ENCODE measurements around the gene CNTF. TPM values are rescaled to one million over a fixed set of nuclear protein-coding genes. Genes with fewer than 3 reads are reported as not detected.

Gene CNTF
- total and polyA plus RNA-seq, 10 of the 15 experiments (the other 5 are each of a cell fraction or from before 2014, with no cell fraction given) = 0.16 to 2.3 (median 0.73) TPM

DNA sequence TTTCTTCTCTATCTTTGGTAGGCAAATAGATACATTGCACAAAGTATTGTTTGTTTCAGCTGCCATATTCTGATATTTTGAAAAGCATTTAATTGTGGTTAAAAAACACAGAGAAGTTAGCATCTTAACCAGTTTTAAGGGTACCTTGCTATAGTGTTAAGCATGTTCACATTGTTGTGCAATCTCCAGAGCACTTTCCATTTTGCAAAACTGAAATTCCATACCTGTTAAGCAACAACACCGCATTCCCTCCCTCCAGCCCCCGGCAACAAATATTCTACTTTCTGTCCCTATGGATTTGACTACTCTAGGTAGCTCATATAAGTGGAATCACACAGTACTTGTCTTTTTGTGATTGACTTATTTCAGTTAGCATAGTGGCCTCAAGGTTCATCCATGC lies 33.9 kb downstream of the CNTF start:
- in situ Hi-C loops (cut with MboI) = loop anchor here (10.0 kb wide), 1 partner anchor 498 kb away; no protein-coding TSS in a partner anchor
- no TSS peak for BruUV-seq (replicated peaks)

More for the DNA sequence above, 33.9 kb downstream of the CNTF start:
- Histone ChIP-seq H3K9me3 (replicated peaks; ENCODE audit: control insufficient read depth, insufficient read depth, low read length) (no peaks in the 10 kb centered on the region), H3K27me3 (replicated peaks in 1 of 2; ENCODE audit: control insufficient read depth in 2 of 2, insufficient read depth in 2 of 2, low read length in 1 of 2) (no peaks in the 10 kb centered on the region), H2AFZ (ENCODE audit: control insufficient read depth, low read depth, low read length) (no peak overlapping the region), H4K20me1 (ENCODE audit: control insufficient read depth, insufficient read depth) (no peaks in the 10 kb centered on the region), H3K27ac (ENCODE audit: control insufficient read depth, insufficient read depth) (no peak overlapping the region), H3K79me2 (ENCODE audit: control insufficient read depth, insufficient read depth, low read length) (no peaks in the 10 kb centered on the region), H3K36me3 (ENCODE audit: control insufficient read depth in 2 of 2, insufficient read depth in 2 of 2, low read length in 1 of 2) (no peaks in the 10 kb centered on the region), H3K4me2 (ENCODE audit: control insufficient read depth, insufficient read depth) (no peak overlapping the region), H3K9ac (ENCODE audit: control insufficient read depth, insufficient read depth, low read length) (no peak overlapping the region), H3K4me3 (no peak overlapping the region), H3K4me1 (ENCODE audit: control insufficient read depth, insufficient read depth, low read length) (peaks cover 4% of the 10 kb centered on the region; the same call in 1 of the 2 replicates)
- no peak for ATAC-seq
- no peak for TF ChIP-seq NFYA (IDR thresholded peaks at IDR 0.05; ENCODE audit: borderline replicate concordance, low read depth, low read length)
- no peak for TF ChIP-seq ZBED1 (IDR thresholded peaks at IDR 0.05; ENCODE audit: borderline replicate concordance)
- TF ChIP-seq MEF2A (IDR thresholded peaks at IDR 0.05; ENCODE audit: insufficient read depth, low read depth, low read length) = no peak
- TF ChIP-seq SPI1 (IDR thresholded peaks at IDR 0.05; ENCODE audit: borderline replicate concordance, insufficient read depth, low read depth, low read length) = no peak
- TF ChIP-seq SRF (IDR thresholded peaks at IDR 0.05; ENCODE audit: low read depth in 2 of 2, low read length in 2 of 2) = no peak
- no peak for TF ChIP-seq STAT3 (IDR thresholded peaks at IDR 0.05; ENCODE audit: low read depth, low read length)
- no peak for TF ChIP-seq CHD1 (IDR thresholded peaks at IDR 0.05; ENCODE audit: low read depth, low read length)
- no peak for TF ChIP-seq JUND (IDR thresholded peaks at IDR 0.05; ENCODE audit: low read depth, low read length)
- TF ChIP-seq MYC (IDR thresholded peaks at IDR 0.05; ENCODE audit: insufficient read depth, insufficient read length, insufficient replicate concordance, low read length, severe bottlenecking) = no peak
- TF ChIP-seq, protein P1, sequence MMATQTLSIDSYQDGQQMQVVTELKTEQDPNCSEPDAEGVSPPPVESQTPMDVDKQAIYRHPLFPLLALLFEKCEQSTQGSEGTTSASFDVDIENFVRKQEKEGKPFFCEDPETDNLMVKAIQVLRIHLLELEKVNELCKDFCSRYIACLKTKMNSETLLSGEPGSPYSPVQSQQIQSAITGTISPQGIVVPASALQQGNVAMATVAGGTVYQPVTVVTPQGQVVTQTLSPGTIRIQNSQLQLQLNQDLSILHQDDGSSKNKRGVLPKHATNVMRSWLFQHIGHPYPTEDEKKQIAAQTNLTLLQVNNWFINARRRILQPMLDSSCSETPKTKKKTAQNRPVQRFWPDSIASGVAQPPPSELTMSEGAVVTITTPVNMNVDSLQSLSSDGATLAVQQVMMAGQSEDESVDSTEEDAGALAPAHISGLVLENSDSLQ (IDR thresholded peaks at IDR 0.05) = no peak
- TF ChIP-seq POLR2A (IDR thresholded peaks at IDR 0.05; ENCODE audit: low read depth, low read length) = no peak
- TF ChIP-seq RELA (IDR thresholded peaks at IDR 0.05; ENCODE audit: borderline replicate concordance, partially characterized antibody) = no peak
- no peak for TF ChIP-seq TARDBP (IDR thresholded peaks at IDR 0.05; ENCODE audit: borderline replicate concordance)
- TF ChIP-seq, protein P2, sequence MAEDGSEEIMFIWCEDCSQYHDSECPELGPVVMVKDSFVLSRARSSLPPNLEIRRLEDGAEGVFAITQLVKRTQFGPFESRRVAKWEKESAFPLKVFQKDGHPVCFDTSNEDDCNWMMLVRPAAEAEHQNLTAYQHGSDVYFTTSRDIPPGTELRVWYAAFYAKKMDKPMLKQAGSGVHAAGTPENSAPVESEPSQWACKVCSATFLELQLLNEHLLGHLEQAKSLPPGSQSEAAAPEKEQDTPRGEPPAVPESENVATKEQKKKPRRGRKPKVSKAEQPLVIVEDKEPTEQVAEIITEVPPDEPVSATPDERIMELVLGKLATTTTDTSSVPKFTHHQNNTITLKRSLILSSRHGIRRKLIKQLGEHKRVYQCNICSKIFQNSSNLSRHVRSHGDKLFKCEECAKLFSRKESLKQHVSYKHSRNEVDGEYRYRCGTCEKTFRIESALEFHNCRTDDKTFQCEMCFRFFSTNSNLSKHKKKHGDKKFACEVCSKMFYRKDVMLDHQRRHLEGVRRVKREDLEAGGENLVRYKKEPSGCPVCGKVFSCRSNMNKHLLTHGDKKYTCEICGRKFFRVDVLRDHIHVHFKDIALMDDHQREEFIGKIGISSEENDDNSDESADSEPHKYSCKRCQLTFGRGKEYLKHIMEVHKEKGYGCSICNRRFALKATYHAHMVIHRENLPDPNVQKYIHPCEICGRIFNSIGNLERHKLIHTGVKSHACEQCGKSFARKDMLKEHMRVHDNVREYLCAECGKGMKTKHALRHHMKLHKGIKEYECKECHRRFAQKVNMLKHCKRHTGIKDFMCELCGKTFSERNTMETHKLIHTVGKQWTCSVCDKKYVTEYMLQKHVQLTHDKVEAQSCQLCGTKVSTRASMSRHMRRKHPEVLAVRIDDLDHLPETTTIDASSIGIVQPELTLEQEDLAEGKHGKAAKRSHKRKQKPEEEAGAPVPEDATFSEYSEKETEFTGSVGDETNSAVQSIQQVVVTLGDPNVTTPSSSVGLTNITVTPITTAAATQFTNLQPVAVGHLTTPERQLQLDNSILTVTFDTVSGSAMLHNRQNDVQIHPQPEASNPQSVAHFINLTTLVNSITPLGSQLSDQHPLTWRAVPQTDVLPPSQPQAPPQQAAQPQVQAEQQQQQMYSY (CRISPR knock-in tag; IDR thresholded peaks at IDR 0.05) = no peak
- WGBS (ENCODE audit: insufficient coverage, insufficient replicate concordance, low lambda C conversion rate, missing lambda C conversion rate) = 96% methylated on average over 2 of the region's 2 CpGs
- intact Hi-C loops (cut with micrococcal nuclease; ENCODE audit: unreplicated experiment) = no loop called here
- ChIA-PET SMC1A (ENCODE audit: uncharacterized antibody, unreplicated experiment) (interaction anchor here (1.2 to 2.3 kb wide), 2 partner anchors 10 to 87 kb away, joined by 3 to 8 read pairs; no protein-coding TSS in a partner anchor), CTCF (interaction anchor here (1.0 to 5.7 kb wide), 6 partner anchors 15 to 505 kb away, joined by 3 to 49 read pairs (median 11); partner anchors contain the start of gene LPXN), RAD21 (ENCODE audit: unreplicated experiment) (interaction anchor here (1.5 kb wide), 1 partner anchor 18 kb away, joined by 4 read pairs; no protein-coding TSS in a partner anchor), POLR2A (interaction anchor here (1.4 kb wide), 1 partner anchor 27 kb away, joined by 3 read pairs; no protein-coding TSS in a partner anchor)
- no peak for FAIRE-seq
- no peak for DNase-seq (ENCODE audit: low read depth, low spot score)

All from GM12878 (cell line).